ENCODE results near the gene SIRT1.
"Not testable (repeated sequence)": the region's sequence is repeated elsewhere in the genome, so short reads cannot be mapped to it uniquely, and the experiment has no call there.

The SIRT1 gene

GRCh38 chr10:67884313-67884841, at the start of gene SIRT1:
Gene SIRT1, plus strand, starts transcription at chr10:67884656. Its CDS starts 66 bp downstream, at chr10:67884722.
- DNase-seq = peak; percentile 3

DNA sequence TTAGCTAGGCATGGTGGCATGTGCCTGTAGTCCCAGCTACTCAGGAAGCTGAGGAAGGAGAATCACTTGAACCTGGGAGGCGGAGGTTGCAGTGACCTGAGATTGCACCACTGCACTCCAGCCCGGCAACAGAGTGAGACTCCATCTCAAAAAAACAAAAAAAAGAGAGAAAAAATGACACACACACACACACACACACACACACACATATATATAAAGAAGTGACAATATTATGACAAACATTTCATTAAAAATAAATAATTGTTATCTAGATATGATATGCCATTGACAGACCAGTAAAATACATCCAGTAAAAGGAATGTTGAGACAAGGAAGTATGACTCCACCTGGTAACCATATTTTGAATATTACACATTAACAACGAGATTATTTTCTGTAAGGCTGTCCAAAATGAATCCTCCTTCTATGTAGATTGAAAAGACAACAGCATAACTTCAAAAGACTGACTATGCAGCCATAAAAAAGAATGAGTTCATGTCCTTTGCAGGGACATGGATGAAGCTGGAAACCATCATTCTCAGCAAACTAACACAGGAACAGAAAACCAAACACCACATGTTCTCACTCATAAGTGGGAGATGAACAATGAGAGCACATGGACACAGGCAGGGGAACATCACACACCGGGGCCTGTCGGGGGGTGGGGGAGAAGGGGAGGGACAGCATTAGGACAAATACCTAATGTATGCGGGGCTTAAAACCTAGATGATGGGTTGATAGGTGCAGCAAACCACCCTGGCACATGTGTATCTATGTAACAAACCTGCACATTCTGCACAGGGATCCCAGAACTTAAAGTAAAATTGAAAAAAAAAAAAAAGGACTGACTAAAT, 48.7 kb upstream of the SIRT1 start:
- DNase-seq = not testable (repeated sequence)

GRCh38 chr10:67836488-67836887, 48.0 kb upstream of the SIRT1 start:
- DNase-seq = no peak

DNA sequence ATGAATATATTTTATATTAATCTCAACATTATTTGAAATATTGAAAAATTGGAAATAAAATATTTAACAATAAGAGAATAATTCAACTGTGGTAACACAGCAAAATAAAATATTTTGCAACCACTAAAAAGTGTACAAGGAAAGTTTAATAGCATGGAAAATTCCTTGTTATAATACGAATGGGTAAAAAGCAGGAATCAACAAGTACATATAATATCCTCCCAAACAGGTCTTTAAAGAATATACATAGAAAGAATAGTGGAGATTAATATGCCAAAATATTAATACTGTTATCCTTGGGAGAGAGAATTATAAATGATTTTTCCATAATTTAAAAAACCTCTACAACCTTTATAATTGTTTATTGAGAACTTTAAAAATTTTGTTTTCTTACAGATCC, 47.5 kb upstream of the SIRT1 start:
- DNase-seq = no peak

DNA sequence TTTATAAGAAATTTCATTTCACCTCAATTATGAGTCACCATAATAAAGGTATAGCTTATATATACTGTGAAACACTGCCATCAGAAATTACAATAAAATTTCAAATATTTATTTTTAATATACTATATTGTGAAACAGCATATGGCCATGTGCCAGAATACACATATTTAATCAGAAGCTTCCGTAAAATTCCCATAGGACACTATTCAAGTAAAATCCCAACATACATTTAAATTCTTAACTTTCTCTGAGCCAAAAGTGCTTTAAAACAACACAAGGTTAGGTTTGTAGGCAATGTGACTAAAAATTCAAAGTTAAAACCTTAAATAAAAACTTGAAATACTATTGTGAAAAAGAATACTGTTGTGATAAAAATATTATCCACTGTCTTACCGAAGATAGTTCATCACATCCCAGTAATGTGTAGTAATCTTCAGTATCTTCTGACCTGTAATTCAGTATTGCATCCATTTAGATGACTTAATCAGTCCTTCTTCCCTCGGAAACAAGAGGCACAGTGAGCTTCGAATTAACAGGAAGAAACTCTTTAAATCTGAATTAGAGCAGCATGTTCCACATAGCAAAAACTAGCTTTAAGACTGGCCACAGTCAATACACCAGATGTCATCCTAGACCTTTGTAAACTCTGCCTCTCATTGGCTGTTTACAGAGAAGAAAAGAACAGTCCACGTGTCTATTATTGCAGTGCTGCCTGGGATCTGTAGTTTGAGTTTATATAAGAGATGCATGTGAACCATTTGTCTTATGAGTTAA, 46.7 kb upstream of the SIRT1 start, which contains the start of gene DNAJC12:
Gene DNAJC12 (minus strand): TSS at position 648 of the 774 bp plus-strand sequence. CDS start 177 bp downstream, at position 471.
- peak; percentile 60 for DNase-seq

DNA sequence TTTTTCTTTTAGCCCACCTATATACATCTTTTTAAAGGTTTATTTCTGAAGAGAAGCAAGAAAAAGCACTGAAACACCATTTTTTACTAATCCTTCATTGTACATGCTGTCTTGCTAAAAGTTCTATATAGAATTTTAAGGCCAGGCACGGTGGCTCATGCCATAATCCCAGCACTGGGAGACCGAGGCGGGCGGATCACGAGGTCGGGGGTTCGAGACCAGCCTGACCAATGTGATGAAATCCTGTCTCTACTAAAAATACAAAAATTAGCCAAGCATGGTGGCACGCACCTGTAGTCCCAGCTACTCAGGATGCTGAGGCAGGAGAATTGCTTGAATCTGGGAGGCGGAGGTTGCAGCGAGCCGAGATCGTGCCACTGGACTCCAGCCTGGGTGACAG, 44.9 kb upstream of the SIRT1 start:
- DNase-seq = not testable (repeated sequence)

GRCh38 chr10:67839951-67840350, 44.5 kb upstream of the SIRT1 start:
- no peak for DNase-seq

DNA sequence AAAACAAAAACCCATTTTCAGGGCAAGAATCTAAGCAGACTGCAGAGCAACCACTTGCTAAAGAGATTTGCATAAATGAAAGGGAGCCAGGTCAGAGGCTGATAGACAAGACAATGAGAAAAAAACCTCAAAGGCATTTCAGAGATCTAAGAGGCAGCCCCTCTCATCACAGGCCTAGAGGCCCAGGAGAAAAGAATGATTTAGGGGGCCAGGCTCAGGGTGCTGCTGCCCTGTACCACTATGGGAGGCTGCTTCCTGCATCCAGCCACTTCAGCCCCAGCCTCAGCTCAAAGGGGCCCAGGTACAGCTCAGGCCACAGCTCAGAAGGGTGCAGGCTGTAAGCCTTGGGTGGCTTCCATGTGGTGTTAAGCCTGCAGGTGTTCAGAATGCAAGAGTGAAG, 42.7 kb upstream of the SIRT1 start:
- DNase-seq = no peak

DNA sequence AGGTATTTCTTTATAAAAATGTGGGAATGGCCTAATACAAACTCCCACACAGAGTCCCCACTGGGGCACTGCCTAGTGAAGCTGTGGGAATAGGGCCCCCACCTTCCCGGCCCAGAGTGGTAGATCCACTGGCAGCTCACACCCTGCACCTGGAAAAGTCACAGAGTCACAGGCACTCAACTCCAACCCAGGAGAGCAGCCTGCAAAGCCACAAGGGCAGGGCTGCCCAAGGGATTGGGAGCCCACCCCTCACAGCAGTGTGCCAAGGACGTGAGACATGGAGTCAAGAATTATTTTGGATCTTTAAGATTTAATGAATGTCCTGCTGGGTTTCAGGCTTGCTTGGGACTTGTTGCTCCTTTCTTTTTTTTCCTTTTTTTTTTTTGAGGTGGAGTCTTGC, 41.2 kb upstream of the SIRT1 start:
- no peak for DNase-seq

DNA sequence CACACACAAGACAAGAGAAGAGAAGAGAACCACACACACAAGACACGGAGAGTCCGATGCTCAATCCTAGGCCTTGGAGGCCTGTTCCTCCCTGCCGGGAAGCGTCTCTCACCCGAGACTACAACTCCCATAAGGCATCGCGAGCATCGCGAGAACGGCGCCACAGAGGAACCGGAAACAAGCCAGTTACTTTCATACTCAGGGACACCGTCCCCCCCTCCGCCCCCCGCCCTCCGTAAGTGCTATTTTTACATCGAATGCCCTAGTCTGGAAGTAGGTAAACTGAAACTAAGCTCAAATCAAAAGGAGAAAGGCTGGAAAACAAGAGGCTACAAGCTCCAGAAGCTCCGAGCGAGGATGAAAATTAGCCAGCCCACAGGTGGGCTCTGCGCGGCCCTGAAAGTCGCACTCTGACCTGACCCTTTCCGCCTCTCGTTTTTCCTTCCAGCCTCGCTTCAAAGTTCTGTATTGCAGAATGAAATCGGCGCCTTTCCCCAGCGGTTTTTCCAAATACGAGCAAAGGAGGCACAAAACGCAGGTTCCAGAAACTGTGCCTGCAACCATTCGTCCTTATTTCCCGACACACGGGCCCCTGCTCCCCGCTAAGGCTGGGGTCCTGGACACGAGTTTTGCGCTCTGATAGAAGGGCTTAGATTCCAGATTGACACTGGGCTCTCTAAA, 35.0 kb upstream of the SIRT1 start:
- DNase-seq = peak; percentile 35

GRCh38 chr10:67851186-67851585, 33.3 kb upstream of the SIRT1 start:
- DNase-seq = no peak

- DNase-seq = no peak
Observed at GRCh38 chr10:67852761-67853160, 31.7 kb upstream of the SIRT1 start.

DNA sequence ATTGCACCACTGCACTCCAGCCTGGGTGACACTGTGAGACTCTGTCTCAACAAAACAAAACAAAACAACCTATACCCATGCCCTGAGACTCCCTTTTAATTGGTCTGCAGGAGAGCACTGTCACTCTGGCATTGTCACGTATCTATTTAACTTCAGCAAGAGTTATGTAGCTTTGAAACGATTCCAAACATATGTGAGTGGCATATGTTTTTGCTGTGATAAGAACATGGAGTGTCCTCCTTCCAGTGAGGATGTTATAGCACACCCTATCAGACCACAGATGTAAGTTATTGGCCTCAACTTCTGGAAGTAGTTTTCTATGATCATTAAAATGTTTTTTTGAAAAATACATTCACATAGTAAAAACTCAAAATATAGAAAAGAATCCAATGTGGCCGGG, 30.9 kb upstream of the SIRT1 start:
- DNase-seq = no peak

GRCh38 chr10:67858971-67859370, 25.5 kb upstream of the SIRT1 start:
- DNase-seq = no peak

GRCh38 chr10:67861750-67862432, 22.6 kb upstream of the SIRT1 start:
- DNase-seq = no peak

DNA sequence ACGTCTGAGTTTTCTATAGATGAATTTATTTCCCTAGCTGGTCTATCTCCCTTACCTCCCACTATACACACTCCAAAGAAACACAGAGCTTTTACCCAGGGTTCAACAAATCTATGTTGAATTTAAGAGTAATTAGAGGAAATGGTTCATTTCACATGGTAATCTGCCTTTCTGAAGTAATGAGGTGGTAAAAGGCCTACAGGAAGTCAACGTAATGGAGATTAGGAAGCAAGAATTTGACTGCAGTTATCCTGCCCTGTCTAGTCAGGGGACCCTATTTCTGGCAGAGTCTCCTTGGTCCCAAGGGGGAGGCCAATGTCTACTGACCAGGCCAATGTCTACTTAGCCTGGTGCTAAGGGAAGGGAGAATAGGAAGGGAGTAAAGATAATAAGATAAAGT, 21.4 kb upstream of the SIRT1 start:
- DNase-seq = no peak

GRCh38 chr10:67864607-67865371, 19.7 kb upstream of the SIRT1 start:
- DNase-seq = no peak

DNA sequence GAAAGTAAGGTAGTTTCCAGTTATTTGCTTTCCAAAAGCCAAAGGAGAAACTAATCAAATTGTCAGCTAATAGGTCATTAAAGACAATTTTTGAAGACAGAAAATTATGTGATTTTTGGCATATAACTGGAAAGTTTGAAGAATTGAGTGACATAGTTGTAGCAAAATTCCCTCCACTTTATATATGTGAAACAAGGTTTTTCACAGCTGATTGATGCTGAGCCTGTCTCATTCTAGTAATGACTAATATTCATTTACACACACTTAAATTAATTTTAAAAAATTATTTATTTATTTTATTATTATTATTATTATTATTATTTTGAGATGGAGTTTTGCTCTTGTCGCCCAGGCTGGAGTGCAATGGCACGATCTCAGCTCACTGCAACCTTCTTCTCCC, 16.3 kb upstream of the SIRT1 start:
- DNase-seq = no peak

DNA sequence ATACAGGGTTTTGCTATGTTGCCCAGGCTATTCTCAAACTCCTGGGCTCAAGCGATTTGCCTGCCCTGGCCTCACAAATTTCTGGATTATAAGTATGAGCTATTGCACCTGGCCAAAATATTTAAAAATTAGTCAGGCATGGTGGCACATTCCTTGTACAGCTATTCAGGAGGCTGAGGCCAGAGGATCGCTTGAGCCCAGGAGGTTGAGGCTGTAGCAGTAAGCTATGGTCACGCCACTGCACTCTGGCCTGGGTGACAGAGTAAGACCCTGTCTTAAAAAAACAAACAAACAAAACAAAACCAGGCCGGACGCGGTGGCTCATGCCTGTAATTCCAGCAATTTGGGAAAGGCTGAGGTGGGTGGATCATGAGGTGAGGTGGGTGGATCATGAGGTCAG, 14.5 kb upstream of the SIRT1 start:
- DNase-seq = no peak

DNA sequence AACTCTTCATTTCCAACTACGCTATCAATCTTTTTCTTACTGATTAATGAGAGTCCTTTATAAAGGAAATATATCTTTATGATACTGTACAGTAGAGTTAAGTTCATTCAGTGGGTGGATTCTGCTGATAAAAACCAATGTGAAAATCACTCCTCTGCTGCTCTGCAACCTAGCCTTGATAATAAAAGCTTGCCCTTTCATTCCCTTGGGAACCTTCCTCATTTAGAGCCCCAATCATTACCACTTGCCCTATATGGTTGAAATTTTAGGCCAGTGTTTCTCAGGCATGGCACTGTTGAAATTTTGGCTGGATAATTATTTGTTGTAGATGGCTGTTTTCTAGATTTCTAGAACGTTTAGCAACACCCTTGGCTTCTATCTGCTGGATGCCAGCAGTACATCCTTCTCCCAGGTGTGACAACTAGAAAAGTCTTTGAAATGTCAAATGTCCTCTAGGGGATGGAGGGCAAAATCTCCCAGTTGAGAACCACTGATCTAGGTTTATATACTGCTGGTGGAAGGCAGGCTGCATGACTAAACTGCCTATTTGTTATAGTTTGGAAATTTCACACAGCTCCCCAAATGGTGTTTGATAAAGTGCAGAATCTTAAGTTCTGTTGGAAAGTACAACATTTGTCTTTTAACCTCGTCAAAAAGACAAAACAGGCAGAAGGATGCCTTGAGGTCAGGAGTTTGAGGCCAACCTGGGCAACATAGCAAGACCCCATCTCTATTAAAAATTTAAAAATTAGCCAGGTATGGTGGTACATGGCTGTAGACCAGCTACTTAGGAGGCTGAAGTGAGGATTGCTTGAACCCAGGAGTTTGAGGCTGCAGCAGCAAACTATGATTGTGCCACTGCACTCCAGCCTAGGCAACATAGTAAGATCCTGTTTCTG, 8.9 kb upstream of the SIRT1 start:
- no peak for DNase-seq

DNA sequence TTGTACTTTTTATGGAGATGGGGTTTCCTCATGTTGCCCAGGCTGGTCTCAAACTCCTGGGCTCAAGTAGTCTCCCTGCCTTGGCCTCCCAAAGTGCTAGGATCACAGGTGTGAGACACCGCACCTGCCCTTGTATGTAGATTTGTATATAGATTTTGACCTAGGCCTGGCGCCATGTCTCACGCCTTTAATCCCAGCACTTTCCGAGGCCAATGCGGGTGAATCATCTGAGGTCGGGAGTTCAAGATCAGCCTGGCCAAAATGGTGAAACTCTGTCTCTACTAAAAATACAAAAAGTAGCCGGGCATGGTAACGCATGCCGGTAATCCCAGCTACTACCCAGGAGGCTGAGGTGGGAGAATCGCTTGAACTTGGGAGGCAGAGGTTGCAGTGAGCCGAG, 7.0 kb upstream of the SIRT1 start:
- DNase-seq = not testable (repeated sequence)

All from SHP77 treated with DMSO at 0.1 percent for 48 hours (cell line).